ENCODE measurements around the gene SNTG2.
"Not testable (repeated sequence)": the region's sequence is repeated elsewhere in the genome, so short reads cannot be mapped to it uniquely, and the experiment has no call there.

The SNTG2 gene

GRCh38 chr2:1208522-1208921 is 257.9 kb downstream of the SNTG2 start:
- no peak for DNase-seq

- no peak for DNase-seq
These were observed 258.6 kb downstream of the SNTG2 start for GRCh38 chr2:1209246-1209645.

DNA sequence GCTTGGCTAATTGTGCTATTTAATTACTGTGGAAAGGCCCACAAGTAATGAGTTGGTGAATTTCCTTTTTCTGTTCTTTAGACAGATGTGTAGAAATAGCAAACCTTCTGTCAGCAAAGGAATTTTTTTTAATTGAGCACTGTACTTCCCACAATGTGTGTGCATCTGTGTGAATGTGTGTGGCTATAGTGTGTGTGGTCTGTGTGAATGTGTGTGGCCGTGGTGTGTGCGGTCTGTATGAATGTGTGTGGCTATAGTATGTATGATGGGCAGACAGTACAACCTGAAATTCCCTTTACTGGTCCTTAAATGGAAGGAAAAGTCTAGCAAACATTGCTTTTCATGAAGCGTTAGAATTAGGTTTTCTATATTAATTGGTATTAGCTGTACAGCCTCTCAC is 259.1 kb downstream of the SNTG2 start:
- no peak for DNase-seq

DNA sequence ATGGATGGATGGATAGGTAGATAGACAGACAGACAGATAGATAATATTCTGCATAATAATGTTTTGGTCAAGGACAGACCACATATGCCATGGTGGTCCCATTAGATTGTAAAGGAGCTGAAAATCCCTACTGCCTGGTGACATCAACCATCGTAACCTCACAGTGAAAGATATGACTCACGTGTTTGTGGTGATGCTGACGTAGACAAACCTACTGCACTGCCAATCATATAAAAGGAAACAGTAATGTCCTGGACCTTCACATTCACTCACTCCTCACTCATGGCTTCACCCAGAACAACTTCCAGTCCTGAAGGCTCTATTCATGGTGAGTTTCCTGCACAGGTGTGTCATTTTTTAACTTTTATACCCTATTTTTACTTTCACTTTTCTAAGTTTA is 259.7 kb downstream of the SNTG2 start:
- DNase-seq = no peak

DNA sequence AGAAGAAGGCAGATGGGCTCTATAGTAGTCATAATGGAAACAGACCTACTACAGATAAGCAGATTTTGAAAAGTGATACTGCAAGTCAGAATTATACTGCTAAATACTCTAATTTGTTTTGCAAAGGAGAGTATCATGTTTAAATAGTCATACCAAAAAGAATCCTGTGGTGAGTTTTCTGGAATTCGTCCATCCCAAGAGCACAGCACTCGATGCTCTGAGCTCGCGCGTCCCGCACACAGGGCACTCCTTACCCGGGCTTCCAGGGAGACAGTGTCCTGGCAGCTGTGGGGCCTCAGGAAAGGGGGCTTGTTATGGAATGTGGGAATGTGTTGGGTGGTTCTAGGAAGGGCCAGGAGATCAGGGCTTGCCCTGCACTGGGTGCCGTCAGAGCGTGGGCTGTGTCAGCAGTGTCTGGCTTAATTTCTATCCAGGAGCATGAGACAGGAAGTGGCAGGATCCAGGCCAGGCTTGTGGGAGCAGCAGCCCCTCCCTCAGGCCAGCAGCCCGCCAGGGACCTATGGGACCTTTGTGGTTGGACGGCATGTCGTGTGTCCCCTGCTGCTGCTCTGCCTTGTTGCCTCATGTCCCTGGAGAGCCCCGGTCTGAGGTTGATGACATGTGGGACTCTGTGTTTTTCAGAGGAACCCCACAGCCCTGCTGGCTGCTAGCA is 269.4 kb downstream of the SNTG2 start:
- DNase-seq = no peak

DNA sequence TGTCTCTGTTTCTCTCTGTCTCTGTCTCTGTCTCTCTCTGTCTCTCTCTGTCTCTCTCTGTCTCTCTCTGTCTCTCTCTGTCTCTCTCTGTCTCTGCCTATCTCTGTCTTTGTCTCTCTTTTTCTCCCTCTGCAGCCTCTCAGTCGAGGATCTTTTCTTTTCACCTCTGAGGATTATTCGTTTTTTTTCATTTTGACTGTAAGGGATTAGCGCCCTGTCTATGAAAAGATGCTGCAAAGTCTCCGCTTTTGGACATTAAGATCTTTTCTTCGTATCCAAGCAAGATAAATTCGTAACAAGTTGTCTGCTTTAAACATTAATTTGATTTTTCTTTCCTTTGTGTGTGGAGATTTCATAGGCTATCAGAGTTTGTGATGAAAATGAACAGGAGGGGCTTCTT is 271.4 kb downstream of the SNTG2 start:
- DNase-seq = no peak

DNA sequence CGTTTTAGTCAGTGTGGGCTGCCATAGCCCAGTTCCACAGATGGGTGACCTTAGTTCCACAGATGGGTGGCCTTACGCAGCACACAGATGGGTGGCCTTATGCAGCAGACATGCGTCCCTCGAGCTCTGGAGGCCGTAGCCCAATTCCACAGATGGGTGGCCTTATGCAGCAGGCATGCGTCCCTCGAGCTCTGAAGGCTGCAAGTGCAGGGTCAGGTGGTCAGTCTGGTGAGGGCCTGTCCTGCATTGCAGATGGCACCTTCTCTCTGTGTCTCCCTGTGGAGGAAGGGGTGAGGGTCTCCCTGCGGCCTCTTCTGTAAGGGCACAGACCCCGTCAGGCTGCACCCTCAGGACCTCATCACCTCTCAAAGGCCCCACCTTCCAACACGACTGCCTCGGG is 273.1 kb downstream of the SNTG2 start:
- no peak for DNase-seq

- no peak for DNase-seq
These were observed 274.3 kb downstream of the SNTG2 start for GRCh38 chr2:1224901-1225300.

DNA sequence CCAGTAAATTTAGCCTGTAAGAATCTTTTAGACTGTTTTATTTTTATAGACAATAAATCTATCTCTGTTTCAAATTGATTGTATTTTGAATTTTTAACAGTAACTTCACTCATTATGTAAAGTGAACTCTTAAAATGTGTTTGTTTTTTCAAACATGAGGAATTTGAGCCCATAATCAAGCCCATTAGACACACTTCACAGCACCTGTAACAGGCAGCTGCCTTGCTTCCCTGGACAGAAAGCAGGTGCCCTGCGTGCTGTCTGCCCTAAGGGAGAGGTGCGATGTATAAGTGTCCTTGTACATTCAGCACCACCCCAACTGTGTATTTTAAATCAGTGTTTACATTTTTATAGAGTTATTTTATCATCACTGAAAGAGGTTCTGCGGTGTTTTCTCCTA is 276.1 kb downstream of the SNTG2 start:
- no peak for DNase-seq

DNA sequence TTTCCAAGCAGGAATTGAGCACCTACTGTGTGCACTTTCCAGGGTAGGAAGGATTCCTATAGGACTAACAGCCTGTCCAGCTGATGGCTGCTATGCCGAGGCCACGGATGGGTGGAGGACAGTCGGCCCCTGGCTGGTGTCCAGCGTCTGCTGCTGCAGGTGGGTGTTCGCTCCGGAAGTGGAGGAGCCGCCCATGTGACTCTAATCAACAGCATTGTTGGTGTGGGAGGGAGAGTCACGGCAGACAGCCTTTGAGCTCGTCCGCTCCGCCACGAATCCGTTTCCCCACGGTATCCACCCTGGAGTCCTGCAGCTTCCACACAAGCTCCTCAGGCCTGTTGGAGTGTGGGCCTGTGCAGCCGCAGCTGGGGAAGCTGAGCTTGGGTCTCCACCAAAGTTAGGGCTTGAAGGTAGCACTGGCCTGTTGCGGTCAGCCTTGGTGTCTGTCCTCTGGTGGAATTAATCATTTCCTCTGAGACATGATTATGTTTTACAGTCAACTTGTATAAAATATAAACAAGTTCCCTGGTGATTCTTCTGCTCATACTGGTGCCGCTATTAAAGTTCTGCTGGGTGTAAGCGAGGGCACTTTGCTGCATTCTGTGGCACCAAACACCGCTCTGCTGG is 276.7 kb downstream of the SNTG2 start:
- no peak for DNase-seq

DNA sequence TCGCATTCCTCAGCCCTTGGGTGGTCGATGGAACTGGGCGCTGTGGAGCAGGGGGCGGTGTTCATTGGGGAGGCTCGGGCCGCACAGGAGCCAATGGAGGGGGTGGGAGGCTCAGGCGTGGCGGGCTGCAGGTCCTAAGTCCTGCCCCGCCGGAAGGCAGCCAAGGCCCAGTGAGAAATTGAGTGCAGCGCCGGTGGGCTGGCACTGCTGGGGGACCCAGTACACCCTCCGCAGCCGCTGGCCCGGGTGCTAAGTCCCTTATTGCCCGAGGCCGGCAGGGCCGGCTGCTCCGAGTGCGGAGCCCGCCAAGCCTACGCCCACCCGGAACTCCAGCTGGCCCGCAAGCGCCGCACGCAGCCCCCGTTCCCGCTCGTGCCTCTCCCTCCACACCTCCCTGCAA is 278.9 kb downstream of the SNTG2 start:
- DNase-seq = not testable (repeated sequence)

DNA sequence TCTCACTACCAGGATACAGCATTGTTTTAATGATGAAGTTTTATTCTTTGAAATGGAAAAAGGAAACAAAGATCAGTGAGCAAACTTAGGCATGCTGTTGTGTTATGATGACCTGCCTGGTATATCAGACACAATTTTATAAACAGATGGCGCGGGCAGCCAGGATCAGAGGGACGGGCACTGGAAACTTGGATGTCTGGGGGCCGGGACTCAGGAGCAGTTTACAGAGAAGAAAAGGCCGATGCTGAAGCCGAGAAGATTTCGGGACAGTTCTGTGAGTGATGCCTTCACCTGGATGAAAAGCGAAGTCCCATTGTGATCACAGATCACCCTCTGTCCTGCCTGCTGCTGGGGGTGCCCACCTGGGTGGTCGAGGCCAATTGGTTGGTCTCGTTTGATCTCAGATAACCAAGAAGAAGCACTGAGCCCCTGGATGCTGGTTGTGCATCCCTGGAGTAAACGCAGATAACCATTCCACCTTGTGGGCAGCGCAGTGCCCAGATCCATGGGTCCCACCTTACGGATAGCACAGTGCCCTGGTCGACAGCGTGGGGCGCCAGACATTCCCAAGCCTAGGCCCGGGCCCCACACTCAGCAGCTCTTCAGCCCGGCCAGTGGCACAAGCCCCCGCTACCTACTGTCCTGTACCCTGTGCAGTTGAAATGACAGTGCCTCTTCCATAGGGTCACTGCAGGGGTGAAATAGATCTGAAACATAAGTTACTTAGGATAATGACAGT is 279.7 kb downstream of the SNTG2 start:
- DNase-seq = no peak

- DNase-seq = no peak
These were observed 280.9 kb downstream of the SNTG2 start for GRCh38 chr2:1231466-1232063.

DNA sequence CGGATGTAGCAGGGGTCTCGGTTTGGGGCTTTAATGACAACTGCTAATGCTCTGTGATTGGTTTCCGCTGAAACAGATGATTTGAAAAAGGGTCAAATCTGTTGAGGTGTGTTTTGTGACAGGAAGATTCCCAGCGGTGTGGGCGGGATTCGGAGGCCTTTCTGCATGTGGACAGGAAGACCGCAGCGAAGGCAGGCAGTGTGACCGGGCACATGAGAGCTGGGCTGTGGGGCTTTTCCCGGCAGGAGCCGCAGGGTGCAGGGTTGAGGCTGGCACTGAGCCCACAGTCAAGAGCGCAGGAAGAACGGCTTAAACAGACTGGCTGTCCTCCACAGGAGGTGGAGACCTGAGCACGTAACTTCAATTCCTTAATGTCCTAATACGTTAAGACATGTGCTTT is 282.6 kb downstream of the SNTG2 start:
- no peak for DNase-seq

DNA sequence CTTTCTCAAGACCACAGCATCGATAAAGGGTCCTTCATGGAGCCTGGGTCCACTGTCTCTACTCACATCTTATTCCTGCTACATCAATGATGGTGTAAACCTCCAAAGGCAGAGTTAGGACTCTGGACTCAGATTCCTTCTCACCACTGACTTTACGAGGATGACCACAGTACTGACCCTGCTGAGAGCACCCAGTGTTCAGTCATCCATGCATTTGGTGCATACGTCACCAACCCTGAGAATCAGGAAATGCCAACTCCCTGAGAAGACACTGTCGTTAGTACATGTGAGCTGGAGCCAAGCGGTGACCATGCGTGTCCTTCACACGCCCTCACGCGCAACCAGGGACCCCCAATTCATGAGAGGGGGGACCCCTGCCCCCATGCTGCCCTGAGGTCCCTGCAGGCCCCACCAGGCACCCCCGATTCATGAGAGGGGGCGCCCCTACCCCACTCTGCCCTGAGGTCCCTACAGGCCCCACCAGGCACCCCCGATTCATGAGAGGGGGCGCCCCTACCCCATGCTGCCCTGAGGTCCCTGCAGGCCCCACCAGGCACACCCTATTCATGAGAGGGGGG is 284.2 kb downstream of the SNTG2 start:
- no peak for DNase-seq

DNA sequence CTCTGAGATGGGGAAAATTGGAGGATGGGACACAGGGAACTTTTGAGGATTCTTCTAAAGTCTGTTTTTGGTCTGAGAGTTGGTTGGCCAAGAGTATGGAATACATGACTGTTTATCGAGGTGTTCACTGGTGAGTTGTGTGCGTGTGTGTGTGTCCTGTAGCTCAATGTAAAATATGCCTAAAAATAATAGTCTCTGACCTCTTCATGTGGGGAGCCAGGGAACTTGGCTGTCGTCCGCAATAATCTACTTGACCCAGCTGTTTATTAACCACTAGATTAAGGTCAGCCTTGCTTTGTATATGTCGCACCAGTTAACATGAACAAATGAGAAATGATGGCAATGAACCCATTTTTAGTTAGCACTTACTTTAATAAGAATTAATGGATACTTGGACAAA is 285.2 kb downstream of the SNTG2 start:
- DNase-seq = no peak

- DNase-seq = no peak
These were observed 286.0 kb downstream of the SNTG2 start for GRCh38 chr2:1236606-1237005.

- DNase-seq = no peak
These were observed 287.1 kb downstream of the SNTG2 start for GRCh38 chr2:1237783-1238182.

GRCh38 chr2:1238598-1239138 is 288.0 kb downstream of the SNTG2 start:
- DNase-seq = no peak

DNA sequence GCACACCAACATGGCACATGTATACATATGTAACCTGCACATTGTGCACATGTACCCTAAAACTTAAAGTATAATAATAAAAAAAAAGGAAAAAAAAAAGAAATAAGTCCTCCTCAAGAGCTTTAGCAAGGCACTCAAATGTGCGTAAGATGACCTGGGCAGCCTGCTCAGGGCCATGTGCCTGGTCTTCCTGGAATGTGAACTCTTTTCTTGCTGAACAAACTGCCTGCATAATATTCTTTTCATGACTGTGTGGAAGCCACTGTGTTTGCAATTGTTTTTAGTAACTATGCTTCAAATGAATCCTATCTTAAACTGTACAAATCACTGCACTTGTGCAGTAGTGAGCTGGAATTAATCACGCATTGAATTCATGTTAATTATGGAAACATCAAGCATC is 294.5 kb downstream of the SNTG2 start:
- no peak for DNase-seq

DNA sequence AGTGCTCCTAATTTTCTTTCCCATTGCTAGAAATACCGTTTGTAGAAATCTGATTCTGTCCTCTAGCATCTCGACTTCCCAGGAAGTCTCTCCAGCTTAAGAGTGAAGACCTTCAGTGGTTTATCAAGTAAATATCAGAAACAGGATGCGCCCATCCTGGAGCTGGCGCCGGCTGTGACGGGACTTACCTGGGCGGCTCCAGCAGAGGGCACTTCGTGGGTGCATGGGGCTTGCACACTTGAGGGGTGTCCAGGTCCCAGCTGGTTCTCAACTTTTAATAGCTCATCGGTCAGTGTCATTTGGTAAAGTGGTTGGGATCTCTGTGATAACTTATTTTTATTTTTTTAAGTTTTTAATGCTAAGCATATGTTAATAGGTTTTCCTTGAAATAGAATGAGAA is 295.6 kb downstream of the SNTG2 start:
- no peak for DNase-seq

DNA sequence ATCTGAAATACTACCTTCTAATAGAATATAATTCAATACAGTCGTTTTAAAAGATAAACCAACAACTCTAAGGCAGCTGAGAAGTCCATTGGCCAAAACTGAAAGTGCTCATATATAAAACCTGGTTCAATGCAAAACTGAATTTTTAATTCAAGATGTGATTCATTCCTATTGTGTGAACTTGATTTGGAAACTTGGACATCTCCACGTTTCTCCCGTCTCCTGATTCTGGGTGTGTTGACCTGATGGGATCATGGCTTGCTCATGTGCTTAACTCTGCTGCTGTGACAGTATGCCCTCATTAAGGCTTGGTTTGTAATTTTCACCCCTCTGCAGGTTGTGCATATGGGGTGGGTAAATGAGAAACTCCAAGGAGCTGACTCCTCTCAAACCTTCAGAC is 296.3 kb downstream of the SNTG2 start:
- DNase-seq = no peak

- DNase-seq = no peak
These were observed 297.5 kb downstream of the SNTG2 start for GRCh38 chr2:1248187-1248586.
